GM21423 (cell line): Measurements from ENCODE around the gene FTSJ3.
"Not testable (repeated sequence)": the region's sequence is repeated elsewhere in the genome, so short reads cannot be mapped to it uniquely, and the experiment has no call there.

Experiments used
- ATAC-seq: cut with Tn5 transposase; IDR thresholded peaks from one replicate; pipeline ENCODE4 v1.9.1; 2021; ENCODE audit warnings: mild to moderate bottlenecking, moderate library complexity; ENCODE audit not compliant: unreplicated experiment

FTSJ3 gene

GRCh38 chr17:63827002-63827800 lies at the start of gene FTSJ3, which contains the start of gene PSMC5:
Gene FTSJ3, minus strand, starts transcription at chr17:63827663. Its CDS starts 761 bp downstream, at chr17:63826902.
Gene PSMC5, plus strand, starts transcription at chr17:63827431. Its CDS starts 60 bp downstream, at chr17:63827491.
- peak; percentile 84 for ATAC-seq

GRCh38 chr17:63874693-63875092 lies 47.2 kb upstream of the FTSJ3 start:
- not testable (repeated sequence) for ATAC-seq

DNA sequence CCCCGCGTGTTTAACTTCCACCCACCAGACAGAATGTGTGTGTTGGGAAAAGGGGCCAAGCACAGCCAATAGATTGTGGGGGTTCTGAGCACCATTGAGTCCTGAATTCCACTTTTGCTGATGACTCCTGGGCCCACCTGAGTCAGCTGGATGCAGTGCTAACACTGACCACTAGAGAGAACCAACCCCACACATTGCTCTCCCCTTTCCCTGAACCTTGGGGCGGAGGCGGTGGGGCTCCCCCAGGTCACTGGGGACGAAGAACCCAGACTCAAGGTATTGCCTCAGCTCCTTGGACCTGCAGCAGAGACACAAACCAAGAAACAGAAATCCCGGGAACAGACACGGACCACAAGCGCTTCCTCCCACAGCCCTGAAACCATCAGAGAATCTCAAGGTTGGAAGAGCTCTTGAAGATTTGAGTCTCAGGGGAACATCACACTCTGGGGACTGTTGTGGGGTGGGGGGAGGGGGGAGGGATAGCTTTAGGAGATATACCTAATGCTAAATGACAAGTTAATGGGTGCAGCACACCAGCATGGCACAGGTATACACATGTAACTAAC lies 46.7 kb upstream of the FTSJ3 start:
- not testable (repeated sequence) for ATAC-seq

DNA sequence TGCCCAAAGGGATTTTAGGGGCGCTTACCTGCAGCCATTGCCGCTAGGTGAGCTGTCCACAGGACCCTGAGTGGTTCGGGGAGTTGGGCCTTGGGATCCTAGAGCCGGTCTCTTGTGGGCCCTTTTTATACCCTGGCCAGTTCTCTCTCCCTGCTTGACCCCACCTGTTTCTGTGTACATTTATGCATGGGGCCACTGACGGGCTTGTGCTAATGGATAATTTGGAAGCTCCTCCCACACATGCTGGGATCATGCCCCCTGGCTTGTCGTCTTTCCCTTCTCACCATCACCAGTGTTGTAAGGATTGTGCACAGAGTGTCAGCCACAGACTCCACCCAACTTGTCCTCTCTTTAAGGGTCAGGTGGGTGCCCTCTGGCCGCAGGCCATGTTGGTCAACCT lies 46.1 kb upstream of the FTSJ3 start, which contains the start of gene CSH2:
TSS of gene CSH2 (minus strand) at position 101 of the 400 bp plus-strand sequence. CDS start at position 38, 63 bp downstream.
- ATAC-seq = not testable (repeated sequence)

DNA sequence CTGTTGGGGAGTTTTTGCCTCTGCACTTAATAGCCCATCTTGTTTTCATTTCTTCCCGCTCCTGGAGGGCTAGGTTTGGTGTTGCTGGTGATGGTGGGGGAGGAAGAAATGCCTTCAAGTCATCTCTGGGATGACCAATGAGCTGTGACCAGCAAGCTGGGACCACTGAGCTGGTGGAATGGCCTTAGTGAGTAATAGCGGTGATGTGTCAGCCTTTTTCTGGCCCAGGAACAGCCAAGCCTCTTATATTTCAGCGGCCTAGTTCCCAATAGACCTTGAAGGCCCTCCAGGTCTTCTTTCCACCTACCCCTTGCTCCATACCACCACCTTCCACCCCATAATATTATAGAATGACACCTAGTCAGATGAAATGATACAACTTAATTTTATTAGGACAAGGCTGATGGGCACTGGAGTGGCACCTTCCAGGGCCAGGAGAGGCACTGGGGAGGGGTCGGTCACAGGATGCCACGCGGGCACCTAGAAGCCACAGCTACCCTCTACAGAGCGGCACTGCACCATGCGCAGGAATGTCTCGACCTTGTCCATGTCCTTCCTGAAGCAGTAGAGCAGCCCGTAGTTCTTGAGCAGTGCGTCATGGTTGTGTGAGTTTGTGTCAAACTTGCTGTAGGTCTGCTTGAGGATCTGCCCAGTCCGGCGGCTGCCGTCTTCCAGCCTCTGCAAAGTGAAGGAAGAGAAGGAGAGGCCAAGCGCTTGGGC lies 44.3 kb upstream of the FTSJ3 start:
- not testable (repeated sequence) for ATAC-seq

DNA sequence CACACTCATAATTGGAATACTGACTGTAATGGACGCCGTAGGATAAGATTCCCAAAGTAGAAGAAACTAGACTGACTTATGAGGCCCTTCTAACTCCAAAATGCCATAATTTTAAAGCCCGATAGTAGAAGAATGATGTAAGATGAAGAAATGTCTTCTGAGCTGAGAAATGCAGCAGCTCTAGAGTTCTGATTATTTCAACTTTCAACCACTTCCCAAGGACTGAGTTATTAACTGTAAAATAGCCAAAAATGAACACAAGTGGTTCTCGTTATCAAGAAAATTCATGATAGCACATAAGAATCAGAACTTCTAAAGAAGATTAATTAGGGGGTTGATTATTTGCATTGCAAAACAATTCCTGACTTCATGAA lies 42.8 kb upstream of the FTSJ3 start:
- not testable (repeated sequence) for ATAC-seq

GRCh38 chr17:63869491-63870291 lies 42.2 kb upstream of the FTSJ3 start:
- ATAC-seq = not testable (repeated sequence)

DNA sequence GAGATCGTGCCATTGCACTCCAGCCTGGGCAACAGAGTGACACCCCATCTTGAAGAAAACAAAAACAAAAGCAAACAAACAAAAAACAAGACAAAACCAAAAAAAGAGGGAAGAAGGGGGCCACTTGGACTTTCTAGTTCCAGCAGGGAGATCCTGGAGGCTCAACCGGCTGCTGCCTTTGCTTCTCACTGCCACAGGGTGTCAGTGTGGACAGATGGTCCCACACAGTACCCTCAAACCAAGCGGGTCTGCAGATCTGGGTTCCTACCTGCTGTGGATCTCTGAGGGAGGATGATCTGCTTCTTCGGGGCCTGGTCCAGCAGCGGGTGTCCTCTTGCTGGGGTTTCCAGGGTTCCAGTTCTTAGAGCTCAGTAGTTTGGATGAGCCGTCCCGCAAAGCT lies 39.2 kb upstream of the FTSJ3 start:
- not testable (repeated sequence) for ATAC-seq

- no peak for ATAC-seq
Observed at GRCh38 chr17:63859257-63859656, 31.8 kb upstream of the FTSJ3 start.

- ATAC-seq = not testable (repeated sequence)
Observed at GRCh38 chr17:63856425-63856824, 29.0 kb upstream of the FTSJ3 start.

DNA sequence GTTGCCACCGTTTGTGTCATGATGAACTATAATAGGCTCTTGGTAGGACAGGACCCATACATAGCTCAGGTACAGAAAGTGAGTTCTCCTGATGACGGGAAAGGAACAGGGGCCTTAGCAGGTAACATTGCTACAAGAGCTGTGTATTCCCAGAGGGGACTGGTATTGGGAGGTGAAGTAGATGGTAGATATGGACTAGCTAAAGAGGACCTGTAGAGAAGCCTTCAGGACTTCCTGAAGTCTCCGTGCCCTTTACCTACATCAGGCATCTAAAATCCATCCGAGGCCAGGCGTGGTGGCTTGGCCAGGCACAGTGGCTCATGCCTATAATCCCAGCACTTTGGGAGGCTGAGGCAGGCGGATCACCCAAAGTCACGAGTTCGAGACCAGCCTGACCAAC lies 27.7 kb upstream of the FTSJ3 start:
- no peak for ATAC-seq

DNA sequence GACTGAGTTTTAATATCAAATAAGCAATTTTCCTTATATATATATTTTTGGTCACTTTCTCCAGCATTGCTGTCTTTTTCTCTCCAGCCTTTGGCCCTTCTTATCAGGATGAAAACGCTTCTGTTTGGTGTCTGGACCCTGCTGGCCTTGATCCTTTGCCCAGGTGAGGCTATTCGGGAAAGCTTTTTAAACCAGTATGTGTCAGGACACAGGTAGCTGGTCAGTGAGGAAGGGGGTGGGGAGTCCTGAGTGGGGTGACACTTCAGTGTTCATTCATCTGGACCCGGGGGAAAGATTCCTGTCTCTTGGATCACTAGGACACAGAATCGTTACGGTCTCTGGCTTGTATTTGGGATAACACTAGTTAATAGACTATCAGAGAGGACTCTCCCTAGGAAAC lies 27.2 kb upstream of the FTSJ3 start:
- ATAC-seq = no peak

- no peak for ATAC-seq
Observed at GRCh38 chr17:63853260-63853659, 25.8 kb upstream of the FTSJ3 start.

DNA sequence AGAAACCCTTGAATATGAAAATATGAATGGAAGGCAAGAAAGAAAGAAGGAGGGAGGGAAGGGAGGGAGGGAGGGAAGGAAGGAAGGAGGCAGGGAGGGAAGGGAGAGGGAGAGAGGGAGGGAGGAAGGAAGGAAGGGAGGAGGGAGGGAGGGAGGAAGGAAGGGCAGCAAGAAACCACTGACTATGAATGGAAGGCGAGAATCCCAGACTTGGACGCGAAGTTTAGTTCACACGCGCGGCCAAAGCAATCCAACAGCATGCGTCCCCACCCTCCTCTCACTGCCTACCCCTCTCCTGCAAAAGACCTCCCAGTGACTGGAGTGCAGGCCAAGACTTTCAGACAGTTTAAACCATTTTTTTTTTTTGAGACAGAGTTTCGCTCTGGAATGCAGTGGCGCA lies 22.9 kb upstream of the FTSJ3 start:
- ATAC-seq = no peak

- peak; percentile 85 for ATAC-seq
Observed at GRCh38 chr17:63848834-63849689, 21.6 kb upstream of the FTSJ3 start.

DNA sequence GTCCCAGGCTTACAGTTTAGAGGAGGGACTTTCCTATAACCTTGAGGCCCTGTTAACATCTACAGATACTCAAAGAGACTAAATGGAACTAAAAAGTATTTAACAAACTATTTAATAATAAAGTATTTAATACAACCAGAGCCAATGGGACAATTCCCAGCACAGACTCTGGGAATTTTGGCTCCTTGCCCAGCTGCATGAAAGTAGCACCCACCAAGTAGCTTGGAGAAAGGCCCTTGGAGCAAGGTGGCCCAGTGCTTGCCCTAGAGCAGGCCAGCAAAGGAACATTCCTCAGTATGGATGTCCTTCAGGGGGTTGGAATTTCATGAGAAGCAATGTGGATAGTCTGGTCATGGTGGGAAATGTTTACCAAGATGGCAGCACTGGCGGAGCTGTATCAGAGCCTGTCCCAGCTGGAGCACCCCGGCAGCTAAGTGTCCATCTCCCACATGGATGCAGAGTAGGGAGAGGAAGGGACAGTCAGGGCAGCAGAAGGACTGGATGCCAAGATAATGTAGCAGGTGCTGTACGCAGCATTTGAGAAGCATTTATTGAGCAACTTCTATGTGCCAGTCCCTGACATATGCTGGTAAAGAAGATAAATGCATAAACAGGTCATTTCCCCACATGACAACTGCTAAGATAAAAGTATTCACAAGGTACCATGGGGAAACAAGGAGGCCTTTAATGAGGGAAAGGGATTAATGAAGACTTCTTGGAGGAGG lies 20.2 kb upstream of the FTSJ3 start:
- no peak for ATAC-seq

- no peak for ATAC-seq
Observed at GRCh38 chr17:63845509-63845908, 18.0 kb upstream of the FTSJ3 start.

DNA sequence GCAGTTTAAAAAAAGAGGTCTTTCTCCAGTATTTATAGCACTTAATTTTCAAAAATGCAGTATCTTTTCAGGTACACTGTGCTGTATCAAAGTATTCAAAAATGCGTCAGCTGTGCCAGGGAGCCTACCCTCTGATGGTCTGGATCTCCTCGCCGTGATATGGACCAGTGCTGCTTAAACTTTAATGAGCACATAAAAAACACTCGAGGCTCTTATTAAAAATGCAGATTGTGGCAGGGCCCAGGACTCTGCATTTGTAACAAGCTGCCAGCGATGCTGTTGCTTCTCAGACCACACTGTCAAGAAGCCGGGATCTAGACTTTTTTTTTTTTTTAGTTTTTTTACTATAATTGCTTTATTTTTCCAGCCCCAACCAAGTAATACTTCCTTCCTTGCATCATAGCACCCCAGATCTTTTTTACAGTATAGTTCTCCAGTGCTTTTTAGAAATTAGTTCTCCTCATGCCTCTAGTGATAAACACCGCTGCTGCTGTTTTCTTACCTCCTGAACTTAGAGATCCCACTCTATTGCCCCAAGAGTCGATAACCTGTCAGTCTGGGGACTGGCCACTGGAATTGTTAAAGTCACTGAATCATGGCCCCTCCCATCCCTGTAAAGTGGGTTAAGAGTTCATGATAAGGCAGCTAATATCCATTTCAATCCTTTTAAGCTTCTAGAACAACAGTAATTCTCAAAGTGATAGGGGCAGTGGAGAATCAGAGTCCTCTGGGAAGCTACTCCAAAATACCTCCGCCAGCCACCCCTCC lies 16.6 kb upstream of the FTSJ3 start:
- no peak for ATAC-seq
